GM18951 (cell line): ENCODE results near the gene ZCCHC14.
A peak's percentile ranks its signal among the peaks of the same experiment; 100 is the strongest.

ENCODE experiments used
- POLR2A ChIP-seq: IDR thresholded peaks from 4 replicates; pipeline ENCODE4 v1.6.1; 2011; ENCODE audit warnings: mild to moderate bottlenecking; ENCODE audit not compliant: insufficient read length, insufficient read depth; ENCODE audit errors: extremely low read depth
- in situ Hi-C: fragments of 300-500 bp; cut with MboI; formaldehyde crosslinking; loops from one replicate; pipeline ENCODE4 v1.12.0; 2022; ENCODE audit warnings: low sequenced_read_pairs, mixed read lengths, inconsistent platforms; ENCODE audit not compliant: unreplicated experiment

Gene ZCCHC14

GRCh38 chr16:87492721-87493607 is at the start of gene ZCCHC14:
TSS of gene ZCCHC14 (minus strand) at chr16:87493024. CDS start at chr16:87492238, 786 bp downstream.
- in situ Hi-C loops, result no loop called here
- peak; percentile 66 for TF ChIP-seq POLR2A

- TF ChIP-seq POLR2A, result no peak
- in situ Hi-C loops, result no loop called here
These were observed 49.0 kb upstream of the ZCCHC14 start for GRCh38 chr16:87541872-87542234.

GRCh38 chr16:87541147-87541871 is 48.5 kb upstream of the ZCCHC14 start:
- in situ Hi-C loops, result no loop called here
- TF ChIP-seq POLR2A, result no peak

GRCh38 chr16:87540897-87541146 is 48.0 kb upstream of the ZCCHC14 start:
- in situ Hi-C loops, result no loop called here
- no peak for TF ChIP-seq POLR2A

- in situ Hi-C loops, result no loop called here
- no peak for TF ChIP-seq POLR2A
These were observed 47.5 kb upstream of the ZCCHC14 start for GRCh38 chr16:87540072-87540896.

- in situ Hi-C loops, result no loop called here
- no peak for TF ChIP-seq POLR2A
These were observed 46.3 kb upstream of the ZCCHC14 start for GRCh38 chr16:87539113-87539512.

DNA sequence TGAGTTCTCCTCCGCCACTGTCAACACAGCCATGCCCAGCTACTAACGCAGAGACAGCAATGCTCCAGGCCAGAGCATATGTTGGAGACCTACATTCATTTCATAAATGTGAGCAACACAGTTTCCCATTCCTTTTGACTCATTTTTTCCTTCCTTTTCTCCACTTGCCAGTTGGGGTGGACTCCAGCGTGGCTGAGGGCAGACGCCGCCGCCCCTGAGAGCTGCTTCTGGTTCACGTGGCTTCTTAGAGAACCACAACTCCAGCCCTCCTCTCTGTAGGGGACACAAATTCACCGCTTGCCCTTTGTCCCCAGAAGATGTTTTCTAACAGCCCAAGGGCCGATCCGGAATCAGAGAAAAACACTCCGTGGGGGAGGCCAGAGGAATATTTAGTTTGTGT is 45.8 kb upstream of the ZCCHC14 start:
- no peak for TF ChIP-seq POLR2A
- in situ Hi-C loops, result no loop called here

DNA sequence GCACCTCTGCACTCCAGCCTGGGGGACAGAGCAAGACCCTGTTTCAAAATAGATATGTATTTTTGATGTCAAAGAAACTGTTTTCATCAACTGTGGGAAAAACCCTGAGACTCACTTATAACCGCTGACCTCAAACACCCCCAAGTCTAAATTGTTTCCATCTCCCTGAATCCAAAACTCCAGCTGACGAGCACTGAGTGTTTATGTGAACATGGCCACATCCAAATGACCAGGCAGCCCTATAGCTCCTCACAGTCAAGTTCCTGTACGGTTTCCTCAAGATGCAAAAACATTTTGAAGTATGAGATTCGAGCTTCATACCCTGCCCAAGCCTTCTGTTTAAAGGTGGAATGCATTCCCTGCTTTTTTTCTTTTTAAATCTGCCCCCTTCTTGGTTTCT is 45.3 kb upstream of the ZCCHC14 start:
- TF ChIP-seq POLR2A, result no peak
- in situ Hi-C loops, result no loop called here

DNA sequence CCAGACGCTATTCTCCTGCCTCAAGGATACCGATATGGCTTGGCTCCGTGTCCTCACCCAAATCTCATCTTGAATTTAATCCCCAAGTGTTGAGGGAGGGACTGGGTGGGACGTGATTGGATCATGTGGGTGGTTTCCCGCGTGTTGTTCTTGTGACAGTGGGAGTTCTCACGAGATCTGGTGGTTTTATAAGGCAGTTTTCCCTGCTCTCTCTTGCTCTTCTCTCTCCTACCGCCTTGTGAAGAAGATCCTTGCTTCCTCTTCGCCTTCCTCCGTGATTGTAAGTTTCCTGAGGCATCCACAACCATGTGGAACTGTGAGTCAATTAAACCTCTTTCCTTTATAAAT is 43.9 kb upstream of the ZCCHC14 start:
- in situ Hi-C loops, result no loop called here
- no peak for TF ChIP-seq POLR2A

DNA sequence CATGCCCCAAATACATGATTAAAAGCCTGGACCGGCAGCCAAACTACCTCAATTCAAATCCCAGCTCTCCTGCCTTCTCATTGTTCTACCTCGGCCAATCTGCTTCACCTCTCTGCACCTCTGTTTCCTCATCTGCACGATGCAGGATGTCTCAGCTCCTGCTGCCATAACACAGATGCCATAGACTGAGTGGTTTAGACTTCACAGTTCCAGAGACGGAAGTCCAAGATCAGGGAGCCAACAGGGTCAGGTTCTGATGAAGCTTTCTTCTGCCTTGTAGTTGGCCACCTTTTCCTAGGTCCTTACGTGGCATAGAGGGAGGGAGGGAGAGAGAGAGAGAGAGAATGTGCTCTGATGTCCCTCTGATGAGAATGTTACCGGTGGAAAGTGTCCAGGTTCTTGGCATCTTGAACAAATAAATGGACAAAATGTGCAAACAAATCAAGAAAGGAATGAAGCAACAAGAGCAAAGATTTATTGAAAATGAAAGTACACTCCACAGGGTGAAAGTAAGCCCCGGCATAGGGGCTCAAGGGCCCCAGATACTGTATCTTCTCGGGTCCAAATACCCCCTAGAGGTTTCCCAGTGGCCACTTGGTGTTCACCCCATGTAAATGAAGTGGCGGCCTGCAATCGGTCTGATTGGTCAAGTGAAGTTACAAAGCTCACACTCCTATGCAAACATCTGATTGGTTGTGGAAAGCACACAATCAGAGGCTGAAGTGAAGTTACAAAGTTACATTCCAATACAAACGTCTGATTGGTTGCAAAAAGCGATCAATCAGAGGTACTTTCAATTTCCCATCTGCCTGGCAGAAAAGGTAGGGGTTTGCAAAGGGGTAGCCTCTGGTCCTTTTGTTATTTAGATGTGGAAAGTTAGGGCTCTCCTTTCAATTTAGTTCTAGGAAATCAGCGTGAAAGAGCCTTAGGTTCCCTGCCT is 43.3 kb upstream of the ZCCHC14 start:
- in situ Hi-C loops, result no loop called here
- TF ChIP-seq POLR2A, result no peak

DNA sequence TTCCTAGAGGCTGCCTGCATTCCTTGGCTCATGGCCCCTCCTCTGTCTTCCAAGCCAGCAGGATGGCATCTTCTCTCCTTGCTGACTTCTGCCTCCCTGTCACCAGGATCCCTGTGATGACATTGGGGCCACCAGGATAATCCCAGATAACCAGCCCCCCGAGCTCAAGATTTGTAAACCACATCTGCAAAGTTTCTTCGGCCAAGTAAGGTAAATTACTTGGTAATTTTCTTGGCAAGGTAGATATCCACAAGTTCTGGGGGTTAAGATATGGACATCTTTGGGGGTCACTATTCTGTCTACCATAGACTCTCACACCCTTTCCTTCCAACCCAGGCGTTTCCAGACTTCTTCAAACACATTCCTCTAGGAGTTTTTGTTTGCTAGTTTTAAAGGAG is 42.6 kb upstream of the ZCCHC14 start:
- in situ Hi-C loops, result no loop called here
- no peak for TF ChIP-seq POLR2A

GRCh38 chr16:87534751-87535150 is 41.9 kb upstream of the ZCCHC14 start:
- in situ Hi-C loops, result no loop called here

More at GRCh38 chr16:87534751-87535150, 41.9 kb upstream of the ZCCHC14 start:
- no peak for TF ChIP-seq POLR2A
